NCI-H1092 (cell line): ENCODE results near the gene EP400.

Source experiments
- DNase-seq: peaks from one replicate; lab custom pipeline; 2025; lab: John Stamatoyannopoulos, UW

The EP400 gene

DNA sequence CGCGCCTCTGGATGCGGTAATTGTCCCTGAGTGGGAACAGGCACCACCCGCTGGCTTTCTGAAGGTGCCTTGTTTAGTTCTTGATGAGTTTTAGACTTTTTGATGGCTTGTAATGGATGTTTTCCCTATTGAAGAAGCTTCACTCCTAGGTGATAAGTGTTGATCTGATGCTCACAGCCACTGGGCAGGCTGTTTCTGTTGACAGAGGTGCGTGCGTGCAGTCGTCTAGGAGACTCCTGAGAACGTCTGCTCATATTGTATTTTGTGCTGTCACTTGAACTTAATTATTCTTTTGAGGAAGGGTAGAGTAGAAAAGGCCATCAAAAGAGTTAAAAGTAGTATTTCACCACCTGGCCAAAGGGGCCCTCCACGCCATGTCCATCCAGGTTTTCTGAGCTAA is 70.5 kb downstream of the EP400 start:
- DNase-seq = no peak

DNA sequence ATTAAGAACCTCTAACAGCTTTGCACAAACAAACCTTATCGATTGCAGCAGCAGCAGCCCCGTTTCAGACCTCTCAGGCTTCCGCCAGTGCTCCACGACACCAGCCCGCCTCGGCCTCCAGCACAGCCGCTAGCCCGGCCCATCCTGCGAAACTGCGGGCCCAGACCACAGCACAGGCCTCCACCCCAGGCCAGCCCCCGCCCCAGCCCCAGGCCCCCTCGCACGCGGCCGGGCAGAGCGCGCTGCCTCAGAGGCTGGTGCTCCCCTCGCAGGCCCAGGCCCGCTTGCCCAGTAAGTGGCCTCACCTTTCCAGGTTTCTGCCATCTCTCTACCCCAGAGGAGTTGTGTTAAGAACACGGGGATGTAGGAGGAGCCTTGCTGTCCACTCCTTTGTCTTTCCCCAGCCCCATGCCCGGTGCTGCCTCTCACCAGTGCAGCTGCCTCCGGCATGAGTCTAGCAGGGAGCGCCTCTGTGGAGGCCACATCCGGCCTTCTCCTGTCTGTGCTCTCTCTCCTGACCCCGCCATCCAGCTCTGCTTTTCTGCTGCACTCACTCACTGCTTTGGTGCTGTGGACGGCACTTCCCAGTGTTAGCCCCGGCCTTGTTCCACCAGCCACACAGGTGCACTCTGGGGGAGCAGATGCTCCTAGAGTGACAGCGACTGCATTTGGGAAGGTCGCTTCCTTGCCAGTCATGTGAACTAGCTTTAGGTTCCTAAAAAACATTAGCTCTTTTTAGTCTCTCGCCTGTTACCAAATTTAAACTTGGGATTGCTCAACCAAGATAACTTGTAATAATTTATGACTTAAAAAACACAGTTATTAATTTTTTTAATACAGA is 71.5 kb downstream of the EP400 start:
- no peak for DNase-seq

DNA sequence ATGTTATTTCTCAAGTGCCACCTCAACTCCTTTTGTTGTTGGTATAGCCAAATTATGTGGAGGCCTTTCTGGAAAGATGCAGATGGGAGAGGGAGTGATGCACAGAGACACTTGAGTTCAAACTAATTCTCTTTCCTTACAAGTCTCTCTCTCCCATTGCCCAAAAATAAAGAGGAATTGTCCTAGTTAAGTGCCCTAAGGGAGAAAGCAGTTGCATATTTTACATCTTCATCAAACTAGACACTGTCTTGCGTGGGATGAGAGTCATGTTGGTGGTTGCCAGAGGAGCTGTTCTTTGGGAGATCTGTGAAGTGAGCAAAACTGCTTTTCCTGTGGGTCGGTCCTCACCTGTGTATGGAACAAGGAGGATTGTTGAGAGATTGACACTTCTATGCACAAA is 72.2 kb downstream of the EP400 start:
- no peak for DNase-seq

DNA sequence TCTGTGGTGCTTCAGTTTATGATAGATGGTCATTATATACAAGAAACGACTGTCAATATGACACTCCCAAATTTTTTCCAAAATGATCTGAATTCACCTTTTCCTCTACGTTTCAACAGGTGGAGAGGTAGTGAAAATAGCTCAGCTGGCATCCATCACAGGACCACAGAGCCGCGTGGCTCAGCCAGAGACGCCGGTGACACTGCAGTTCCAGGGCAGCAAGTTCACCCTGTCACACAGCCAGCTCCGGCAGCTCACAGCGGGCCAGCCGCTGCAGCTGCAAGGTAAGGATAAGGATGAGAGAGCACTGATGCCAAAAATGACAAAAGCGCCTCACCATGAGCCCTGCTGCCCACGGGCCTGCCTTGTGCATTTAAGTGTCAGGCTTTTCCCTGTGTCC is 73.9 kb downstream of the EP400 start:
- no peak for DNase-seq

DNA sequence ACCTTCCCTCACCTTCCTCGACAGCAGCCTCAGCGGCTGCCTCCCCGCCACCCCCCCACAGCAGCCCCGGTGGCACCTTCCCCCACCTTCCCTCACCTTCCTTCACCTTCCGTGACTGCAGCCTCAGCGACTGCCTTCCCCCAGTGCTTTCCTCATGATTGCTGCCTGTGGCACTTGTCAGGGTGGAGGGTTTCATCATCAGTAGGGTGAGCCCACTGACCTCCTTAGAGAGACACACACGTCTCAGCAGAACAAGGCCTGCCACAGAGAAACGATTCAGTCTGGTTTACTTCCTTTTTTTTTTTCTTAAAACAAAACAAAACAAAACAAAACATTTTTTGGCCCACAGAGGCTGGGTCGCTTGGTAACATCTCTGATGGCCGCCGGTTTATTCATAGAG is 75.0 kb downstream of the EP400 start:
- no peak for DNase-seq

DNA sequence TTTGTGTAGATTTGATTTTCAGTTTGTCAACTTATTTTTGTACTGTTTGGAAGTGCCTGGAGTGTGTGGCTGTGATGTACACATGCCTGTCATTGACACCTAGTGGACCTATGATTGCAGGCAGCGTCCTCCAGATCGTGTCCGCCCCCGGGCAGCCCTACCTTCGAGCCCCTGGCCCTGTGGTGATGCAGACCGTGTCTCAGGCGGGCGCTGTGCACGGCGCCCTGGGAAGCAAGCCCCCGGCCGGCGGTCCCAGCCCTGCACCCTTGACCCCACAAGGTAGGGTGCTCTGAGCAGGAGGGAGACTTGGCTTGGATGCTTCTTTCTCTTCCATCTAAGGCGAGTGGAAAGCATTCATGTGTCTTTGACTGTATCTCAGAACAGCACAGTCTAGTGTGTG is 75.8 kb downstream of the EP400 start:
- DNase-seq = no peak

DNA sequence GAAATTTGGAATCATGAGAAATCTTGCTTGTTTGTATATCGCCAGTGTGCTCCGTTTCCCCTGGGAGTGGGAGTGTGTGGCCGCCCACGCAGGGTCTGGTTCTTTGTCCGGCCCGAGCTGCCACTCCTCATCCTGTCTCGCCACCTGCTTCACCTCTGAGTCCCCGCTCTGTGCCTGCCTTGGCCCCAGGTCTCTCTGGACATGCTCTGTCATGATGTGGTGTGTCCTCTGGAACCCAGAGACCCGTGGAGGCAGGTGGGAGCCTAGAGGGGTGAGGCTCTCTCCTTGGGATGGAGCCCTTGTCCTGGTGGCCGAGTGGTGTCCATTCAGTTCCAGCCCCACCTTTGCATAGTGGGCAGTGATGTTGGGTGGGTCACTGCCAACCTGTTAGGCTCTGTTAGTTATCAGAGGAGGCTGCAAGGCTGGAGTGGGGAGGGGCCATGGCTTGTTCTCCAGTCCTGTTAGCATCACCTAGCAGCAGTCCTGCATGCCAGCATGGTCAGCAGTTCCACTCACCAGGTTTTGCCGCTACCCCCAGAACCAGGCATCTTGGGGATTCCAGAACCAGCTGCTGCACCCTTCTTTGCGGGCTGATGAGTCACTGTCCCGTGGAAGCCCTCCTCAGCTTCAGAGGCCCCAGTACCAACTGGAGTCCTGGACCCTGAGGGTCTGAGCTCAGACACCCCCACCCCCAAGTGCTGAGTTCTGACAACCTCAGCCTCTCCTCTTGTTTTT is 76.5 kb downstream of the EP400 start:
- DNase-seq = no peak

DNA sequence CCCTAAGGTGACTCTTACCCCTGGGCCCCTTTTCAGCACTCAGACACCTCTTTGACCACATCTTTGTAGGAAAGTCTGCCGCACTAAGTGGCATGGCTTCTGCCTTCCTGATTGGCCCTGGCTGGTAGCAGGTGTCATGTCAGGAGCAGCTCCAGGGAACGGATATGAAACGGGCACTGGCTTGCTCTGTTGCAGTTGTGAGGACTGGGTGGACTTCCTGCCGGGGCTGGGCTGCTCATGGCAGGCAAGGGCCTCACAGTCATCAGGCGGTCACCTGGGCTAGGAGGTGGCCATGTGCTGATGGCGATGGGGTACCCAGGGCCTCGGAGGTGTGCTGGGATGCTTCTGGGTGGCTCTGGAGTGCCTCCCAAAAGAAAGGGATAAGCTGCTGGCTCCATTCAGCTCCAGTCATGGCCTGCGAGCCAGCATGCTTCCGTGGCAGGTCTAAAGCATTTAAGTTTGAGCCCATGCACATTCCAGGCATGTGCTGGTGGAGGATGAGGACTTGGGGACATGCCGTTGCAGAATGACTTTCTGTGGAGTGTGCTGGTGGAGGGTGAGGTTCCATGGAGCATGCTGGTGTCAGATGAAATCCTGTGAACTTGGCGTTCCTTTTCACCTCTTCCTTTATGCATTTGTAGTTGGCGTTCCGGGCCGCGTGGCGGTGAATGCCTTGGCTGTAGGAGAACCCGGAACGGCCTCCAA is 77.2 kb downstream of the EP400 start:
- DNase-seq = no peak

DNA sequence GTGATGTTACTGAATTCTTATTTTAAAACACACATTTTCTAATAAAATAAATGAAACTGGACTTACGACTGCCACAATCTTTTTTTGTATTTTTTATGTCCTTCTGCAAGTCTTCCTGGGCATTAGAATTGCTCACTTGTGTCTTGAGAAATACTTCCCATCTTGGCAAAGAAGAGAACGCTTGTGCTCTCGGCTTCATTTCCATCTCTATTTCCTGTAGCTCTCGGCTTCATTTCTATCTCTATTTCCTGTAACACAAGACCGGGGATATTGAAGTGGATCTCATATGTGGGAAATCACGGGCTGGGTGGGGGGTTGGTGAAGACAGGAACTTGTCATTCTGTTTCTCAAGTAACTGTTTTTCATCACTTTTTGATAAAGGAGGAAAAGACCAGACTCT is 77.9 kb downstream of the EP400 start:
- DNase-seq = no peak

DNA sequence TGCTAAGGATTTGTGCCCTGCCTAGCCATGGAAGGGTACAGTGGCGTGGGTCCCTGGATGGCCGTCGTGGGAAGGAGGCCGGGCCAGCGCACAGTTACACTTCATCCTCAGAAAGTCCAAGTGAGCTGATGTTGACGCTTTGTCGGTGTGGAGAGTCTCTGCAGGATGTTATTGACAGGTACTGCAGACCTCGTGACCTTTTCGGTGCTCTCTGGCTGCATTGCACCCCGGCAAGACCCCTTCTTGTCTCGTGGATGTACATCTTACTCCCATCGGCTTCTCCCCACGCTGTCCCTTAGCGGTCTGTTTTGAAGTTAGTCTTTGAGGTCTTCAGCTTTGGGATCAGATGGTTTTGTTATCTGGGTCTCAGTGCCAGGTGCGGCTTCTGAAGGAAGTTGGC is 78.4 kb downstream of the EP400 start:
- no peak for DNase-seq

DNA sequence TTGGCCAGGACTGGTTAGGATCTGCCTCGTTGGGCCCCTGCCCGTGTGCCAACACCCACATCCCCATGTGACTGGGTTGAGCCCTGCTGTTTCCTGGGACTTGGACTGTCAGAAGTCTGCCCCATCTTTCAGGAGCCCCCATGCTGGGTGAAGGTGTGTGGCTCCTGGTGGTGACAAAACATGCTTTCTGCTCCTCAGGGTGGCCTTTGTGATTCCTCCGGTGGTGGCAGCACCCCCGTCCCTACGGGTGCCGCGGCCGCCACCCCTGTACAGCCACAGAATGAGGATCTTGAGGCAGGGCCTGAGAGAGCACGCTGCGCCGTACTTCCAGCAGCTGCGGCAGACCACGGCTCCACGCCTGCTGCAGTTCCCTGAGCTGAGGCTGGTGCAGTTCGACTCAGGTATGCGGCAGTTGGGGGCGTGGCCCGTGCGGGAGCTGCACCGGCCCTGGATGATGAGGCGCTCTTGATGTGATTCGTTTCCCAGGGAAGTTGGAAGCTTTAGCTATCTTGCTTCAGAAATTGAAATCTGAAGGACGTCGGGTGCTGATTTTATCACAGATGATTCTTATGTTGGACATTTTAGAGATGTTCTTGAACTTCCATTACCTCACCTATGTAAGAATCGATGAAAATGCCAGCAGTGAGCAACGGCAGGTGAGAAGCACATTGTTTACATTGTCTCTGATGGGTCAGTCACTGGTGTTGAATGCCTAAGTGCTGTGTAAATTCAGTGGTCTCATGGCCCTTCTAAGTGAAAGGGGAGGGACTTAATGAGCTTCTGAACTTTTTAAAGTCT is 80.0 kb downstream of the EP400 start:
- DNase-seq = no peak

DNA sequence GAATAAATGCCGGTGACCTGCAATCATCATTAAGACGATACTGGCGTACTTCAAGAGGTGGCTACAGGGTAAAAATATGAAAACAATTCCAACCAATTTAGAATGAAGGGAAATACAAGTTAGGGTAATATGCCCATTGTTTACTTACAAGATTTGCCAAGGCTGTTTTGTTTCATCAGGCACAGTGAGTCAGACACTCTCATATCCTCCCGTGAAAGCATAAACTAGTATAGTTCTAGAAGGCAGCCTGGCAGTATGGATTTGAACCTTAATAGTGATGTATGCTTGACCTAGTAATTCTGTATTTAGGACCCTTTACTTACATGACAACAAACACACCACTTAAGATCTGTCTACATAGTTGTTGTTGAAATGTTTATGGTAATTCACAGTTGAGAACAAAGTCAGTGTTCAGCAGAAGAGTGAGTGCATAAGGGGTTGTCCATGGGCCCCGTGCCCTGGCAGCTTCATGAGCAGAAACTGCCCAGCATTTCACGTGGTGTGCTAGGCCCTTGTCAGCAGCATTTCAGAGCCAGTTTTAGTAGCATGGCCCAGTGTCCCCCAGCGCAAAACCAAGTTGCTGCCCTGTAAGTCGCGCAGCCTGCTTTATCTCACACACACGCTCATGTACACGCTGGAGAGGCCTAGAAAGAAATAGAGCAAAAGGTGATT is 80.8 kb downstream of the EP400 start:
- DNase-seq = no peak

DNA sequence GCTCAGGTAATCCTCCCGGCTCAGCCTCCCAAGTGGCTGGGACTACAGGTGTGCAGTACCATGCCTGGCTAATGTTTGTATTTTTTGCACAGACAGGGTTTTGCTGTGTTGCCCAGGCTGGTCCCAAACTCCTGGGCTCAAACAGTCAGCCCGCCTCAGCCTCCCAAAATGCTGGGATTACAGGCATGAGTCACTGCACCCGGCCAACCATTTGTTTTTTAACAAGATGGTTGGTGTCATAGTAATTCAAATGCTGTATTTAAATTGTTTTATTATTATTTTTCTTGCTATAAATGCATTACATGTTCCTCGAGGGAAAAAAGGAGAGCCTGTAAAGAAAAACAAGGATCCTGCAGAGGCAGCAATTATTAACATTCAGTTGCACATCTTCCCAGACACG is 83.9 kb downstream of the EP400 start:
- no peak for DNase-seq

DNA sequence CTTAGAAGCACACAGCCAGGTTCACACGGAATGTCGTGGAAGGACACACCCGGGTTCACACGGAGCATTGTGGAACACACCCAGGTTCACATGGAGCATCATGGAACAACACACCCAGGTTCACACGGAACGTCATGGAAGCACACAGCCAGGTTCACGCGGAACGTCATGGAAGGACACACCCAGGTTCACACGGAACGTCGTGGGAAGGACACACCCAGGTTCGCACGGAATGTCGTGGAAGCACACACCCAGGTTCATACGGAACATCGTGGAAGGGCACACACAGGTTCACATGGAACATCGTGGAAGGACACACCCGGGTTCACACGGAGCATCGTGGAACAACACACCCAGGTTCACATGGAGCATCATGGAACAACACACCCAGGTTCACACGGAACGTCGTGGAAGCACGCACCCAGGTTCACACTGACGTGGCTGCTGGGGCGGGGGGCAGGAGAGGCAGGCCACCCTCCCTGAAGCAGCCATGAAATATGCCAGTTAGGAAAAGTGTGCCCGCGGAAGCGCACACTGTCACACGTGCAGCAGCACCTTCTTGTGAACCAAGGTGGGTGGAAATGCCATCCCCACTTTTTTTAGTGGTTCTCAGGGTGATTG is 86.4 kb downstream of the EP400 start:
- no peak for DNase-seq

DNA sequence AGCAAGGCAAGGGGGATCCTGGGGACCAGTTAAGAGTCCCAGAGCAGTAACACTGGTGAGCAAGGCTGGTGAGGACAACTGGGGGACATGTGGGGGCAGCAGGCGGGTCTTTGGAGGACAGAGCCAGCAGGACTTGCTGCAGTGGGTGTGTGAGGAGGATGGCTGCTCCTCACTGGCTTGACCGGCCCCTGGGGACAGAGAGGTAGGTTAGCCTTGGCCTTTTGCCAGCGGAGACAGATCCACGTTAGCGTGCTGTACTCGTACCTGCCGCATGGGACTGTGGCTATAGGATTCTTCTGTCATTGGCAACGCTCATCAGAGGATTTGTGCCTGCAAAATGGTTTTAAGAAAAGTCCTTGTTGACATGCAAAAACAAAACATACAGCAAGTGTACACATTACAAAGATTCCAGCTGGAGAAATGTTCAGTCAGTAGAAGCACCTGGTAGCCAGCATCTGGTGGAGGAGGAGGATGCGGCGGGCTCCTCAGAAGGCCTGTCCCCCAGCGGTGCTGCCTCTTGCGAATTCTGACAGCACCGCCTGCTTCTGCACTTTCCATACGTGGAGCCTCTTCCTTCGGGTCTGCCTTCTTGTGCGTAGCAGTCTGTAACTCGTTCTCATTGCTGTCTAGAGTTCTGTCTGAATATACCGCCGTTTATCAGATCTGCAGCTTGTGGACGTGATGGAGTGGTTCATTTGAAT is 91.3 kb downstream of the EP400 start:
- DNase-seq = no peak

DNA sequence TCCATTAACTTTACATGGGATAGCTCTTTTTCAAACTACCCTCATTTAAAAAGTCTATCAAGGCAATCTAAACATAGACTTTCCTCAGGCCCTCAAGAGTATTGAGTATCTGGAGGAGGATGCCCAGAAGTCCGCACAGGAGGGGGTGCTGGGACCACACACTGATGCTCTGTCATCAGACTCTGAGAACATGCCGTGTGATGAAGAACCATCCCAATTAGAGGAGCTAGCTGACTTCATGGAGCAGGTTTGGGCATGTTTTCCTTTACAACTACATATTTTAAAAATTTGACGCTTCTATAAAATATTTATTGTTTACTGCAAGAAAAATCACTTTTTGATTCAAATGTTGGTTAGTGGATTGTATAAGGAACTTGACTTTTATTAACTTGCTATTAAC is 93.5 kb downstream of the EP400 start:
- no peak for DNase-seq

DNA sequence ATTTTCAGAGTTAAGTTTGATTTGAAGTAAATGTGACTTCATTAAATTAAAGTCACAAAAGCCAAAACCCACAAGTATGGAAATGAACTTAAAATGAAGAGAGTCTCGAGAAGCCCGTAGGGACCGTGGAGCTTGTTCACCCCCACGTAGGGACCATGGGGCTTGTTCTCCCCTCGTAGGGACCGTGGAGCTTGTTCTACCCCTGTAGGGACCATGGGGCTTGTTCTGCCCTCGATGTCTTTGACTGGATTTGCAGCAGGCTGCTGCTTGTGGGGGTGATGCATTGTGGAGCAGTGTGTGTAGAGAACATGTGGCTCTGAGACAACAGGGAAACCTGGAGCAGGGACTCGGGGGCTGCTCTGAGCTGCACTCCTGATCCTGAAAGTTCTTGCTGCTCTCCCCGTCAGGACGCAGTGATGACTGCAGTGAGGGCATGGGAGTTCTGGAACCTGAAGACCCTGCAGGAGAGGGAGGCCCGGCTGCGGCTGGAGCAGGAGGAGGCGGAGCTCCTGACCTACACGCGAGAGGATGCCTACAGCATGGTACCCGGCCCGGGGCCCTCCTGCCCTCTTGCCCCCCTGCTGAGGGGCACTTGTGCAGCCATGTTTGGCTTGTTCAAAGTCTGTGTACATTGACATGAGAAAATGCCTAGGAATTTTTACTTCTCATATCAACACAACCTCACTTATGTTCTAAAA is 94.2 kb downstream of the EP400 start:
- DNase-seq = no peak

DNA sequence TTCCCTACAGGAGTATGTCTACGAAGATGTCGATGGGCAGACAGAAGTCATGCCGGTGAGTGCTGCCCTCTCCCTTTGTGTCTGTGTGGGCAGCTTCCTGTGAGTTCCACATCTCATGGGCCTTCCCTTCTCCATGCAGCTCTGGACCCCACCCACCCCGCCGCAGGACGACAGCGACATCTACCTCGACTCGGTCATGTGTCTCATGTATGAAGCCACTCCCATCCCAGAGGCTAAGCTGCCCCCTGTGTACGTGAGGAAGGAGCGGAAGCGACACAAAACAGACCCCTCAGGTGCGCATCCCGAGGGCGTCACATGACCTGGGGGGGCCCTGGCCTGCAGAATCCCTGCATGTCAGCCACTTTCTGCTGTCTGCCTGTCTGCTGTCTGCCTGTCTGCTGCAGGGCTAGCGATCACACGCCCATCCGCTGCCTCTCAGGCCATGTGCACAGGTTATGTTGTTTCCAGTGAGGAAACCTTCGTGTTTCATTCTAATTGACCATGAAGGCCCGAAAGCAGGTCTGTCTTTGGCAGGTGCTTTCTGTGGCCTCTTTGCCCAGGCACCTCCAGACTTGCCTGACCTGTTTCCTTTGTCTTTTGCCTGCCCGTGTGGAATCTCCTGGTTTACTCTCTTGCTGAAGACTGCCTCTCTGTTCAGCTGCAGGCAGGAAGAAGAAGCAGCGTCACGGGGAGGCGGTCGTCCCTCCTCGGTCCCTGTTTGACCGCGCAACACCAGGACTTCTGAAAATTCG is 95.1 kb downstream of the EP400 start:
- no peak for DNase-seq

DNA sequence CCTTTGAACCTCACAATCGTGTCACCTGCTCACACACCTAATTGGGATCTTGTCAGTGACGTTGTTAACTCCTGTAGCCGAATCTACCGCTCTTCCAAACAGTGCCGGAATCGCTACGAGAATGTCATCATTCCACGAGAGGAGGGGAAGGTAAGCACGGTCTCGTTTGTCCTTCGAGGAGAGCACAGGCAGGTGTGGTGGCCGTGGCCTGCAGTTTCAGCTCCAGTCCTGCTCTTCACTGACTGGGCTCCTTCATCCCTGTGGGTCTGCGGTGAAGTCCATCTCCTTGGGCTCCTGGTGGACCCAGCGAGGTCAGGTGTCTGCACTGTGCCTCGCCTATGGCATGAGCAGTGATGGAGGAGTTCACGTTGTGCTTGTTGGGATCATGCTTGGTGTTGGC is 96.0 kb downstream of the EP400 start:
- DNase-seq = no peak
